Vagina (tissue), 2 donors: ENCODE measurements around the gene NCS1. TPM values are rescaled to one million over a fixed set of nuclear protein-coding genes. Genes with fewer than 3 reads are reported as not detected.

Experiments used
- DNase-seq, 2 donors: peaks; one replicate each; pipeline ENCODE4 v3.0.0-alpha.2; 2017; ENCODE audit errors: extremely low spot score in 2 of 2
- H3K27ac ChIP-seq: fragments of 200-600 bp; sonication (generic); one replicate; pipeline ENCODE4 v1.5.1; 2019
- H3K27me3 ChIP-seq: fragments of 200-600 bp; sonication (generic); one replicate; pipeline ENCODE4 v1.5.1; 2019
- H3K36me3 ChIP-seq, 2 donors: fragments of 200-600 bp; sonication (generic); one replicate each; pipeline ENCODE4 v1.5.1; 2017 to 2019
- H3K4me1 ChIP-seq: fragments of 200-600 bp; sonication (generic); one replicate; pipeline ENCODE4 v1.5.1; 2019
- H3K4me3 ChIP-seq, 2 donors: fragments of 200-600 bp; sonication (generic); 1 replicate in 1 of 2; 2 replicates in 1 of 2; pipeline ENCODE4 v1.5.1; 2016 to 2019
- H3K9me3 ChIP-seq: fragments of 200-600 bp; sonication (generic); one replicate; pipeline ENCODE4 v1.5.1; 2019
- CTCF ChIP-seq, 3 experiments: fragments of 450-650 bp in 2 of 3; fragments of 200-600 bp in 1 of 3; sonication (generic) in 1 of 3; IDR thresholded peaks; one replicate each; pipeline ENCODE4 v1.5.1; 2017 to 2019; ENCODE audit warnings: antibody characterized with exemption in 3 of 3, mild to moderate bottlenecking in 2 of 3, moderate library complexity in 2 of 3
- POLR2A ChIP-seq, 2 donors: fragments of 450-650 bp; IDR thresholded peaks; one replicate each; pipeline ENCODE4 v1.6.1; 2017; ENCODE audit warnings: antibody characterized with exemption in 2 of 2, mild to moderate bottlenecking in 2 of 2, moderate library complexity in 2 of 2
- POLR2AphosphoS5 ChIP-seq, 2 donors: sonication (generic); formaldehyde crosslinking; IDR thresholded peaks; one replicate each; pipeline ENCODE4 v1.9.0; 2017; ENCODE audit warnings: antibody characterized with exemption in 2 of 2, mild to moderate bottlenecking in 2 of 2, low read depth in 1 of 2; ENCODE audit not compliant: insufficient read depth in 1 of 2
- intact Hi-C: fragments of 100-400 bp; cut with DNase I; formaldehyde crosslinking; loops from one replicate; pipeline ENCODE4 v1.15.1; 2023
- total RNA-seq: library from RNA; depleted of rRNA; stranded (reverse); fragments of >200 nt; gene quantifications from one replicate; pipeline ENCODE4 v1.2.3, GENCODE V29; 2016

NCS1 gene
- total RNA-seq, 1 donor from 2014 or later = 20.4 TPM

- intact Hi-C loops = no loop called here
- TF ChIP-seq POLR2AphosphoS5 (IDR thresholded peaks at IDR 0.05; ENCODE audit: insufficient read depth in 1 of 2, low read depth in 1 of 2) (no peak), CTCF (IDR thresholded peaks at IDR 0.05) (no peak), POLR2A (IDR thresholded peaks at IDR 0.05) (no peak)
These were observed 14.2 kb upstream of the NCS1 start for GRCh38 chr9:130158001-130158400.

GRCh38 chr9:130159057-130159456 is 13.1 kb upstream of the NCS1 start:
- no peak overlapping the region for H3K27ac ChIP-seq
- intact Hi-C loops = no loop called here
- no peak overlapping the region for H3K4me3 ChIP-seq
- H3K36me3 ChIP-seq = no peaks in the 10 kb centered on the region
- no peaks in the 10 kb centered on the region for H3K4me1 ChIP-seq
- no peaks in the 10 kb centered on the region for H3K9me3 ChIP-seq
- no peaks in the 10 kb centered on the region for H3K27me3 ChIP-seq
- no peak for TF ChIP-seq POLR2AphosphoS5 (IDR thresholded peaks at IDR 0.05; ENCODE audit: insufficient read depth in 1 of 2, low read depth in 1 of 2)
- TF ChIP-seq CTCF (IDR thresholded peaks at IDR 0.05) = no peak
- no peak for TF ChIP-seq POLR2A (IDR thresholded peaks at IDR 0.05)
- no peak for DNase-seq

More at GRCh38 chr9:130158001-130158400, 14.2 kb upstream of the NCS1 start:
- Histone ChIP-seq H3K4me1 (no peaks in the 10 kb centered on the region), H3K9me3 (no peaks in the 10 kb centered on the region), H3K4me3 (no peak overlapping the region), H3K36me3 (no peaks in the 10 kb centered on the region), H3K27ac (no peak overlapping the region), H3K27me3 (no peaks in the 10 kb centered on the region)
- DNase-seq = no peak

- H3K4me1 ChIP-seq = no peaks in the 10 kb centered on the region
These were observed 12.1 kb upstream of the NCS1 start for GRCh38 chr9:130159915-130160670.

GRCh38 chr9:130160862-130161470 is 11.2 kb upstream of the NCS1 start:
- intact Hi-C loops = no loop called here
- H3K27ac ChIP-seq = no peak overlapping the region
- no peaks in the 10 kb centered on the region for H3K9me3 ChIP-seq
- H3K36me3 ChIP-seq = no peaks in the 10 kb centered on the region
- no peaks in the 10 kb centered on the region for H3K4me1 ChIP-seq
- TF ChIP-seq POLR2AphosphoS5 (IDR thresholded peaks at IDR 0.05; ENCODE audit: insufficient read depth in 1 of 2, low read depth in 1 of 2) (no peak), CTCF (IDR thresholded peaks at IDR 0.05) (no peak), POLR2A (IDR thresholded peaks at IDR 0.05) (no peak)
- DNase-seq = no peak
- H3K4me3 ChIP-seq = no peak overlapping the region
- no peaks in the 10 kb centered on the region for H3K27me3 ChIP-seq

More at GRCh38 chr9:130159915-130160670, 12.1 kb upstream of the NCS1 start:
- no peak overlapping the region for H3K27ac ChIP-seq
- no peaks in the 10 kb centered on the region for H3K9me3 ChIP-seq
- no peaks in the 10 kb centered on the region for H3K36me3 ChIP-seq
- DNase-seq = no peak
- no peak overlapping the region for H3K4me3 ChIP-seq
- intact Hi-C loops = no loop called here
- TF ChIP-seq POLR2A (IDR thresholded peaks at IDR 0.05) = no peak
- no peak for TF ChIP-seq POLR2AphosphoS5 (IDR thresholded peaks at IDR 0.05; ENCODE audit: insufficient read depth in 1 of 2, low read depth in 1 of 2)
- no peak for TF ChIP-seq CTCF (IDR thresholded peaks at IDR 0.05)
- H3K27me3 ChIP-seq = no peaks in the 10 kb centered on the region

GRCh38 chr9:130165579-130165978 is 6.6 kb upstream of the NCS1 start:
- Histone ChIP-seq H3K27ac (no peak overlapping the region), H3K36me3 (no peaks in the 10 kb centered on the region), H3K27me3 (no peaks in the 10 kb centered on the region), H3K4me1 (no peaks in the 10 kb centered on the region), H3K4me3 (no peak overlapping the region), H3K9me3 (no peaks in the 10 kb centered on the region)
- intact Hi-C loops = no loop called here
- no peak for DNase-seq
- TF ChIP-seq POLR2A (IDR thresholded peaks at IDR 0.05) (no peak), POLR2AphosphoS5 (IDR thresholded peaks at IDR 0.05; ENCODE audit: insufficient read depth in 1 of 2, low read depth in 1 of 2) (no peak), CTCF (IDR thresholded peaks at IDR 0.05) (no peak)
